Suprapubic skin (tissue), 3 donors: ENCODE results near the gene RNF5.

ENCODE experiments used
- CTCF ChIP-seq, 2 donors: fragments of 200-600 bp in 1 of 2; fragments of 450-650 bp in 1 of 2; sonication (generic) in 1 of 2; IDR thresholded peaks; one replicate each; pipeline ENCODE4 v1.5.1; 2016 to 2019; ENCODE audit warnings: antibody characterized with exemption in 2 of 2, mild to moderate bottlenecking in 1 of 2, moderate library complexity in 1 of 2
- POLR2A ChIP-seq, 2 donors: fragments of 450-650 bp; IDR thresholded peaks; one replicate each; pipeline ENCODE4 v1.6.1; 2017; ENCODE audit warnings: antibody characterized with exemption in 2 of 2, mild to moderate bottlenecking in 2 of 2, moderate library complexity in 2 of 2

DNA sequence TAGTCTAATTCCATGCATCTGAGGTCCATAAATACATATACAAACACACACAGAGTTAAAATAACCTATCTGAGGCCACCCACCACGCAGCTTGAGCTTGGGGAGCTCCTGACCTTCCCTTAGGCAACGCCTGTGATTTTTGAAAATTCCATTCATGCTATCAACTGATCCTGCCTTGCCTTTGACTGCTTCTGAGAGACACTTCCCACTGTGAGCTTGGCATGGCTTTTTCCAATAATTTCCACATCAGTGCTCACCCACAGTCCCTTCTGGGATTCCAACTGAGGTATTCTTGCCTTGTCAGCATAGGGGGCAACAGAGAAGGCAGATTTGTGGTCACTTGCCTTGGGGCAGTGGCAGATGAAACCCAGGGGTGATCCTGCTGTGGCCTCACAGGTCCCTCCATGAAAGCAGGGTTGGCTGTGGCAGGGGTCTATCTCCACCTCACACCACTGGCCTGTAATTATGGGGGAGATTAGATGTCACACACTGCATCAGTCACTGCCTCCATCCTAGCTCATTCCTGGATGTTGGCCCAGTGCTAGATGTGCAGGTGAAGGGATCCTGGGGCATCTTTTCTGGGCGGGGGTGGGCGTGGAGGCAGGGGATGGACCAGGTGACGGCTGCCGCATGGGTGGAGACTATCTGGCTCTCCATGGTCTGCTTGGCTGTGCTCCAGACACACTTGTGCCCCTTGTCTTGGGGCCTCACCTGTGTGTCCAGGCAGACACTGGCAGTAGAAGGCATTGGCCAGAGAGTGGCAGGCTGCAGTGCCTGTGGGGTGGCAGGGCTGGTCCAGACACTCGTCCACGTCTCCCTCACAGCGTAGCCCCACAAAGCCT, 25.4 kb downstream of the RNF5 start:
- no peak for TF ChIP-seq CTCF (IDR thresholded peaks at IDR 0.05)
- TF ChIP-seq POLR2A (IDR thresholded peaks at IDR 0.05), result no peak
